Sigmoid colon (tissue), 3 donors: Measurements from ENCODE around the gene RPL38.

Experiments used
- CTCF ChIP-seq, 4 experiments: fragments of 450-650 bp in 3 of 4; fragments of 200-600 bp in 1 of 4; IDR thresholded peaks; one replicate each; pipeline ENCODE4 v1.5.1; 2016 to 2019; ENCODE audit warnings: antibody characterized with exemption in 4 of 4, mild to moderate bottlenecking in 3 of 4, moderate library complexity in 2 of 4
- POLR2A ChIP-seq, 2 donors: fragments of 450-650 bp; IDR thresholded peaks; one replicate each; pipeline ENCODE4 v1.6.1; 2016; ENCODE audit warnings: antibody characterized with exemption in 2 of 2, mild to moderate bottlenecking in 2 of 2, moderate library complexity in 2 of 2

GRCh38 chr17:74213861-74214391 is 10.4 kb downstream of the RPL38 start:
- TF ChIP-seq CTCF (IDR thresholded peaks at IDR 0.05) (no peak), POLR2A (IDR thresholded peaks at IDR 0.05) (no peak)
